ENCODE results near the gene NUDT17.

NUDT17 gene

GRCh38 chr1:145849356-145850160 is 4.1 kb downstream of the NUDT17 start:
- DNase-seq, result no peak

DNA sequence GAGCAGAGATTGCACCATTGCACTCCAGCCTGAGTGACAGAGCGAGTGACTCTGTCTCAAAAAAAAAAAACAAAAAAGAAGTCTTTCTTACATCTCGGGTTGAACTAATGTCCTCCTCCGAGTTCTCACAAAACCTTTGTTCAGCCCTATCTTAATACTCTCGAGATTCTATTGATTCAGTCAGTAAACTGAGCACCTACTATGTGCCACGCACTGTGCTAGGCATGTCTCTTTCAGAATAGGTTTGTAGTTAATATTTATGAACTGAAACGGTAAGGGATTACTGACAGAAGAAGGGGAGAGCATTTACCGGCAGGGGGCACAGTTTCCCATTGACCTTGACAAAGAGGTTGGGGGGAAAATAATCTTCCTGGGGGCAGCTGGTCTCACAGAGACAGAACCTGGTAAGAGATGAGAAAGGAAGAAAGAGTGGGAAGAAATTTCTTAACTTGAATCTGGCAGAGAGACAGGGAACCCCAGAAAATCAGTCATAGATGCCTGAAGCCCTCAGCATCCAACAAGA is 10.1 kb downstream of the NUDT17 start:
- no peak for DNase-seq

- no peak for DNase-seq
These were observed 11.7 kb downstream of the NUDT17 start for GRCh38 chr1:145857170-145857569.

- DNase-seq, result peak; percentile 30 to 75 (median 48)
These were observed 12.9 kb downstream of the NUDT17 start for GRCh38 chr1:145858238-145858900.

DNA sequence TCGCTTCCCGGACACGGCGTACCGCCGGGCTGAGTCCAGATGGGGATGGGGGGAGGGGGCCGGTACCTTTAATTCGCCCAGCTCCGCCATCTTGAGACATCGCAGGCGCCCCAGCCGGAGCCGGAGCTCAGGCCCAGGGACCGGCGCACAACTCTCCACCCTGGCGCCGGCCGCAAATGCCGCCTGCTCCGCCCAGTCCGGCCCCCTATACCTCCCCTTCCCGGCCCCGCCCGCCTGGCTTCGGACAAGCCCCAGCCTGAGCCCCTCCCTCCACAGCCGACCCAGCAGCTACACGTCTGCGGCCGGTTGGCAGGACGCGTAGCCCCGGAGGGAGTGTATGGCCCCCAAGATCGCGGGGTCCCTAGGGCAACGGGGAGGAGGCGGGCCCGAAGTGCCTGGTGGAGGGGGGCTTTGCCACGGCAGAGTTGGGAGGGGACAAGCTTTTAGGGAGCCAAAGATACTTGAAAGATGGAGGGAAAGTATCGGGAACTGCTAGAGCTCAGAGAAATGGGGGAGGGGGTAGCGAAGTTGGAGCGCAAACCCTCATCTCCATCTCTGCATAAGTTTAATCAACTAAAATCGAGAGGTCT is 13.6 kb downstream of the NUDT17 start, which contains the start of gene PIAS3:
TSS of gene PIAS3 (minus strand) at position 181 of the 590 bp plus-strand sequence. CDS start at position 90, 91 bp downstream.
- peak; percentile 67 to 92 (median 76) for DNase-seq

DNA sequence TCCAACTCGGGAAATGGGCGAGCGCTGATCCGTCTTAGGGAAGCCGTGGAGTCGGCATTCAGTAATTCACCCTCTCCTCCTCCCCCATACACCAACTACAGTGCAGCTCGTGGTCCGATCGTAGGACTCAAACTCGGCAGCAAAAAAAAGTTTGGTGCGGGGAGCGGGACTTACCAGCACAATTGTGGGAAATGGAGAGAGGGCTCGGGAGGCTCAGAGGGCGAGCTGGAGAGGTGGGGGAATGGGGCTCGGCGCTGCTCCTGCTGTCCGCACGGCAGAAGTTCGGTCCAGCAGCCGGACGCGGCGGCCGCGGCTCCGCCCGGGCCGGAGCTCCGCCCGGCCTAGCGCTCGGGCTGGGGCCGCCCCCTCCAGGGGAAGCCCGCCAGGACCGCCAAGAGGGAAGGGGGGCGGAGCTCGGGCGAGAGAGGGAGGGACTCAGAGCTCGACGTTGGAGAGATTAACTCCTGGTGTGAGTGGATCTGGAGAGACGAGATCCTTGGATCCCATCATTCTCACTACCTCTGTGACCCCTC is 14.1 kb downstream of the NUDT17 start:
- peak; percentile 51 to 75 (median 67) for DNase-seq

DNA sequence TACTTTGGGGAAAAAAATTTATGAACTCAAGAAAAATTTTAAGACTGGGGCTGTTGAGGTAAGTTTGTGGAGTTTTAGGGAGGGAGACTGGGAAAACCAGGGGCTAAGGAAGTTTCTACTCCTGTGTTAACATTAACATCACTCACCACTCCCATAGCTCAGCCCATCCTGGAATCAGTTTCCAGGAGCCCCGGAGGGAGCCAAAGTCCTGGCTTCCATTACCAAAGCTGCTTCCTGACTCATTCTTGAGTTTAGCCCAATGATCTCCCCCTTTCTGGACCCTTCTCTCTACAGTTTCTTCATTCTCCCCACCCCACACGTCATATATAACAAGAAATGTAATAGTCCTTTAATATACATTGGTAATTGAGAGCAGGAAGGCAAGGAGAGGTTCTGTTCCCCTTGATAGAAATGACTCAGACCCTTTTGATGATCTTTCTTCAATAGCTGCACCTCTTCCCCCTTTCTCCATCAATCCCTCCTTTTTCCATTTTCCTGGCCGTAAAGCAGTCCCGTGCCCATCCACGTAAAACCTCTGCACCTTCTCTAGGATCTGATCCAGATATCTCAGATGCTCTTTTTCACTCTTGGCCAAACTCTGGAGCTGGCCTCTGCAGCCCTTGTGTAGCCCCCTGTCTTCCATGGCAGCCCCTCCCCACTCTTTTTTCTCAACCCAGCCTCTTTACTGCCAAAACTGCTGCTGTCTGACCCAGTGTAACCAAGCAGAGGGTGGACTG is 18.0 kb downstream of the NUDT17 start:
- DNase-seq, result no peak

GRCh38 chr1:145868232-145868631 is 22.8 kb downstream of the NUDT17 start:
- DNase-seq, result no peak

- DNase-seq, result peak in 3 of 5 experiments; percentile 14 to 55 (median 17)
These were observed 26.8 kb downstream of the NUDT17 start for GRCh38 chr1:145871994-145872924.

DNA sequence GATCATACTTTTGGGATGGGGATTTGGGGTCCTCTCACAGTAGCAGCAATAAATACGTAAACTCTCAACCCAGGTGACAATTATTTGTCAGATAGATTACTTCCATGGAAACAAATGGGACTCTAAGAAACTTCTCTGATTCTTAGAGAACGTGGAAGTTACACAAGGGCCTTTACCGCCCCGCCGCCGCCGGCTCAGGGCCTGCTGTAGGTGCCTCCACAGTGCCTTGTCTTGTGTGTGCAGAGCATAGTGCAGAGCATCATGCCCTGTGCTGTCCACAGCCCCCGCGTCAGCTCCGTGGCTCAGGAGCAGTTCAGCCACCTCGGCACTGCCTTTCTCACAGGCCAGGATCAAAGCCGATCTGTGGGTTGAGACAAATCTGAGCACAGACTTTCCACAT is 29.2 kb downstream of the NUDT17 start:
- no peak for DNase-seq

DNA sequence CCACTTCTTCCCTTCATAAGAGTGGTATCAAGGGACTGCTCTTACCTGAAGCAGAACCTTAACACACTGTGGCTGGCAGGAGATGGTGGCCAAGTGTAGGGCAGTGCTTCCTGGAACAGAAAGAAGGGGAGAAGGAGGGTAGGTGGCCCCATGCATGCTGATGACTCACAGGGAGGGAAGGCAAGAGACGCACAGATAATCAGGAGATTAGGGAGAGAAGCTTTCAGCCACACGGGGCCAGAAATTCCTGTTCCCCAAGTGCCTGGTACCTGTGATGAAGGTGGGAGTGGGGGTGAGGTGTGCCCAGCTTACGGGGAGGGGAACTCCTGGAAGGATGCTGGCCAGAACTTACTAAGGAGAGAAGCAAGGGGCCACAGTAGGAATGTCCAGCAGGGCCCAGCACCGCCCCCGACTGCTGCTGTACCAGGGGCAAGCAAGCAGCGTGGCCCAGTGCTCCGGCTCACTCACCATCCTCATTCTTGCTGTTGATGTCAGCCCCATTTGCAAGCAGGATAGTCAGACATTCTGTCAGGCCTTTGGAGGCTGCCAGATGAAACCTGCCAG is 32.6 kb downstream of the NUDT17 start:
- no peak for DNase-seq

DNA sequence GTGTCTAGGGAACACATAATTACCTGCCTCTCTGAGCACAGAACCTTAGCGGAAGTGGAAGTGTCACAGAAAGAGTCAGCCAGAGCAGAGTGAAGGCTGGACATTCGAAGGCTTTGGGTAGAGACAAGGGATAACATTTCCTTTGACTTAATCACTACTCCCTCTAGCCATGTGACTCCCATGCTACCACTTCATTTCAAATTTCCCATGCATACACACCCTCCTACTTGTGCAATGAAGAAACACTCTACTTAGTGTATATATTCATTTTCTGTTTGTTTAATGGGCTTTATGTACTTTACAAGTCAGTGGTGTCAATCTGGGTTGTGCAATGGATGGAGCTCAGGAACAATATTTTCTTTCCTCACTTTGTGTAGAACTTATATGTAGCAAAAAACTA is 33.3 kb downstream of the NUDT17 start:
- no peak for DNase-seq

DNA sequence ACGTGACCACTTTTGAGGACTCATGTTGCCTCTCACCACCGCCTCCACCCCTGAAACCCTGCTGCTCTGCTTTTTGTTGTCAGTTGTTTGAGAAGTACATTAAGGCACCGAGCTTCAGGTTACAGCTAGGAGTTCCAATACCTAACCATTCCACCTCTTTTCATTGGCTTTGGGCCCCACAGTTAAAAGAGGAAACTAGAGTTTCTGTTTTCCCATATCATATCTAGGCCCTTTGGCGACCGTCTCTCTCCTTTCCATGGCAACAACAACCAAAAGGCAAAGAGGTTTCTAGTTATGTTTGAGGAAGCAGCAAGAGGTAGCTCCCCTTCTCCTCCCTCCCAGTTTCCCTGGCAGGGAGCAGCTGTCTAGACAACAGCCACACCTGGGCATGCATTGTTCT is 34.3 kb downstream of the NUDT17 start:
- no peak for DNase-seq

DNA sequence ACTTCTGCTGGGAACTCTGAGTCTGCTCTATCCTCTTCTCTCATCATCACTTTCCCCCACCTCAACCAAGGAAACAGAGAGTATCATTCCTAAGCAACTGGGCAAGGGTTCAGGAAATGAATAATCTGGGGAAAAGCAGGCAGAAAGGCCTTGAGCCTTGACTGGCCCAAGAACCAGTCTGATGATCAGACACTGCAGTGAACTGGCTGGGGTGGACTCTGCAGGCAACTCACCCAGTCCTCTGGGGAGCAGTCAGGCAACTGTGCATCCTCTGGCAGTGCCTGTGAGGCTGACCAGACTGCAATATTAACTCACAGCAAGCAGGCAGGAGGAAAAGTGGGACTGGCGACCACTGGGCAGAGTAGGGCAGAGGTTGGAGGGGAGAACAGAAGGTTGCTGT is 39.2 kb downstream of the NUDT17 start:
- no peak for DNase-seq

GRCh38 chr1:145885738-145886287 is 40.4 kb downstream of the NUDT17 start, which contains the start of gene ANKRD35:
Gene ANKRD35, minus strand, starts transcription at chr1:145885866. Its CDS starts 108 bp downstream, at chr1:145885758.
- peak; percentile 72 to 86 (median 85) for DNase-seq

DNA sequence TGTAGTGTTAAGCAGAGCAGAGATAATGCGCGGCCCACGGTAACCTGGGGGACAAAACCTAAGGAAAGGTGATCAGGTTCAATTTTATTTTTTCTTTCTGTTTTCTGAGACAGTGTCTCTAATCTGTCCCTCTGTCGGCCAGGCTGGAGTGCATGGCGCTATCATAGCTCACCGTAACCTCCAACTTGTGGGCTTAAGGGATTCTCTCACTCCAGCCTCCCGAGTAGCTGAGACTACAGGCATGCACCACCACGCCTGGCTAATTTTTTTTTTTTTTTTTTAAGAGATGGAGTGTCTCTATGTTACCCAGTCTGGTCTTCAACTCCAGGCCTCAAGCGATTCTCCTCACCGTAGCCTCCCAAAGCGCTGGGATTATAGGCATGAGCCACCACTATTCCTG is 41.0 kb downstream of the NUDT17 start:
- DNase-seq, result no peak

GRCh38 chr1:145886816-145887215 is 41.4 kb downstream of the NUDT17 start:
- no peak for DNase-seq

DNA sequence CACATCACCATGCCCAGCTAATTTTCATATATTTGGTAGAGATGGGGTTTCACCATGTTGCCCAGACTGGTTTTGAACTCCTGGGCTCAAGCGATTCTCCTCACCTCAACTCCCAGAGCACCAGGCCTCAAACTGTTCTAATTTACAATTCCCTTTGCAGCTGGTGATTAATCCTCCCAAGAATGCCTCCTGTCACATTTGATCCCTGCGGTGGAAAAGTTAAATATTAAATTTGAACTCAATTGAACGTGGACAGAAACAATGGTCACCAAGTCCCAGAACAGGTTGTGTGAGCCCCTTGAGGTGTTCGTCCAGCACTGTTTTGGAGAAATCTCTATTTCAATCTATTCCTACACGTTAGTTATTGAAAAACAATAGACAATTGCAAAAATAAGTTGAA is 42.2 kb downstream of the NUDT17 start:
- DNase-seq, result no peak

DNA sequence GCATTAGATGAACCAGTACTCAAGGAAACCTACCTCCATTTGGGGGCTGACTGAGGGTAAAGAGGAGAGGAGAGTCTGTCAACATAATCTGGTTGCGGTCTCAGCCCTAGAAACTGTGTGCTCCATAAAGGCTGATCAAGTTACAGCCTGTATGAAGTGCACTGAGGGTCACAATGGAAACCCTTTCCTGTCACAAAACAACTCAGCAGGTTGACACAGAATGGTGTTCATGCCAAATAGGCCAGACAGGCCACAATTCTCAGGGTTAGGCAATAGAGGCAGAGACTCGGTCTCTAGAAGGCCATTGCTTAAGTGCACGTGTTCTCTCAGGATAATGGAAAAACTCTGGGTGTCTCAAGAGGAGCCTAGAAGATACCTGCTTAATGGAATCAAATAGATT is 44.3 kb downstream of the NUDT17 start:
- no peak for DNase-seq

GRCh38 chr1:145891143-145891542 is 45.7 kb downstream of the NUDT17 start:
- no peak for DNase-seq

Measured in T-helper 2 cell (primary cell).